Endodermal cell (in vitro differentiated cells): ENCODE data around the gene TMEM59L. TPM values are rescaled to one million over a fixed set of nuclear protein-coding genes. Genes with fewer than 3 reads are reported as not detected.
"Not testable (repeated sequence)": the region's sequence is repeated elsewhere in the genome, so short reads cannot be mapped to it uniquely, and the experiment has no call there.

Experiments
- DNase-seq: peaks from one replicate; pipeline ENCODE4 v3.0.0-alpha.2; 2017
- H3K27ac ChIP-seq: 2 replicates; pipeline ENCODE4 v1.5.1; 2013; ENCODE audit warnings: mild to moderate bottlenecking, low read depth, low read length, moderate library complexity
- H3K27me3 ChIP-seq: 2 replicates; pipeline ENCODE4 v1.6.1; 2013; ENCODE audit warnings: mild to moderate bottlenecking, low read length, moderate library complexity; ENCODE audit not compliant: insufficient read depth, control insufficient read depth, poor library complexity, severe bottlenecking
- H3K36me3 ChIP-seq: 2 replicates; pipeline ENCODE4 v1.7.0; 2013; ENCODE audit warnings: mild to moderate bottlenecking, low read length, moderate library complexity; ENCODE audit not compliant: control insufficient read depth, insufficient read depth
- H3K4me1 ChIP-seq: one replicate; pipeline ENCODE4 v1.7.0; 2013; ENCODE audit warnings: low read length; ENCODE audit not compliant: control insufficient read depth, insufficient read depth
- H3K4me3 ChIP-seq: 2 replicates; pipeline ENCODE4 v1.5.1; 2013; ENCODE audit warnings: mild to moderate bottlenecking, low read length, moderate library complexity
- H3K9ac ChIP-seq: 2 replicates; pipeline ENCODE4 v1.6.1; 2013; ENCODE audit warnings: mild to moderate bottlenecking, low read length, moderate library complexity; ENCODE audit not compliant: poor library complexity, severe bottlenecking; ENCODE audit errors: extremely low read depth
- H3K9me3 ChIP-seq: 2 replicates; pipeline ENCODE4 v1.6.1; 2013; ENCODE audit warnings: mild to moderate bottlenecking, low read length, moderate library complexity; ENCODE audit not compliant: control insufficient read depth
- H3K27ac Mint-ChIP-seq: 2 replicates; pipeline ENCODE4 v1.8.0; 2020; ENCODE audit warnings: mixed read lengths
- H3K27me3 Mint-ChIP-seq: 2 replicates; pipeline ENCODE4 v1.8.0; 2021; ENCODE audit warnings: mild to moderate bottlenecking, mixed read lengths; ENCODE audit not compliant: insufficient read depth
- H3K36me3 Mint-ChIP-seq: 2 replicates; pipeline ENCODE4 v1.8.0; 2020; ENCODE audit warnings: low read depth, mixed read lengths
- H3K4me1 Mint-ChIP-seq: 2 replicates; pipeline ENCODE4 v1.8.0; 2020; ENCODE audit warnings: mixed read lengths
- H3K4me3 Mint-ChIP-seq: 2 replicates; pipeline ENCODE4 v1.8.0; 2020; ENCODE audit warnings: mild to moderate bottlenecking, moderate library complexity, mixed read lengths
- H3K9me3 Mint-ChIP-seq: 2 replicates; pipeline ENCODE4 v1.8.0; 2020; ENCODE audit warnings: mild to moderate bottlenecking, mixed read lengths
- WGBS, 2 experiments: methylation state at CpG; one replicate each; pipeline versions ENCODE4 v1.1.5 to v1.1.7; 2013; ENCODE audit warnings: missing lambda C conversion rate in 2 of 2, mixed read lengths in 1 of 2; ENCODE audit not compliant: insufficient coverage in 1 of 2, insufficient read length in 1 of 2; 5-methylcytosine and 5-hydroxymethylcytosine counted together
- total RNA-seq, 2 donors: library from RNA; stranded (reverse); fragmentation: NEBNext Ultra II Directional in 1 of 2; extraction: Animal tissue kit (Norgen Biotek cat#: 25700) in 1 of 2; gene quantifications; 2 replicates in 1 of 2; 3 replicates in 1 of 2; pipeline ENCODE4 v1.2.1, GENCODE V29; 2021
- TF ChIP-seq, protein P1 (sequence below): fragments of 200-600 bp; sonication (generic); conservative IDR thresholded peaks from 2 replicates; pipeline ENCODE4 v1.5.0; 2021; ENCODE audit warnings: antibody characterized with exemption, mild to moderate bottlenecking

Gene TMEM59L
- total RNA-seq, 2 donors from 2014 or later = 5.0 to 7.2 TPM

DNA sequence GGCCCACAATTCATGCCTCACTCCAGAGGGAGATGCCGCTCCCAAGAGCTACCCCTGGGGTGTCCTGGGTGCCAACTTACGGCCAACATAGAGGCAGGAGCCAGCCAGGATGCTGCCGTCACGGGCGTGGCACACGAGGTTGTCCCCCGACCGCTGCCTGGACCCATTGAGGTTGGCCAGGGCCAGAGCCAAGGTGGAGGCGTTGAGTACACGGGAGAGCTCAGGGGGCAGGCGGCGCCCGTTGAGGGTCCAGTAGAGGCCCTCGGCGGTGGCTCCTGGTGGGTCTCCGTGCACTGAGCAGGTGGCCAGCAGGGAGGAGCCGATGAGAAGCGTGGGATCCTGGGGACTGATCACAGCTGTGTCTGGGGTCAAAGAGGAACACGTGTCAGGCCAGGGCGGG is 13.2 kb upstream of the TMEM59L start:
- WGBS, 2 experiments = 90 to 91% methylated on average over 15 to 20 of the region's 20 CpGs
- peaks cover 32% of the 10 kb centered on the region for H3K27me3 ChIP-seq

DNA sequence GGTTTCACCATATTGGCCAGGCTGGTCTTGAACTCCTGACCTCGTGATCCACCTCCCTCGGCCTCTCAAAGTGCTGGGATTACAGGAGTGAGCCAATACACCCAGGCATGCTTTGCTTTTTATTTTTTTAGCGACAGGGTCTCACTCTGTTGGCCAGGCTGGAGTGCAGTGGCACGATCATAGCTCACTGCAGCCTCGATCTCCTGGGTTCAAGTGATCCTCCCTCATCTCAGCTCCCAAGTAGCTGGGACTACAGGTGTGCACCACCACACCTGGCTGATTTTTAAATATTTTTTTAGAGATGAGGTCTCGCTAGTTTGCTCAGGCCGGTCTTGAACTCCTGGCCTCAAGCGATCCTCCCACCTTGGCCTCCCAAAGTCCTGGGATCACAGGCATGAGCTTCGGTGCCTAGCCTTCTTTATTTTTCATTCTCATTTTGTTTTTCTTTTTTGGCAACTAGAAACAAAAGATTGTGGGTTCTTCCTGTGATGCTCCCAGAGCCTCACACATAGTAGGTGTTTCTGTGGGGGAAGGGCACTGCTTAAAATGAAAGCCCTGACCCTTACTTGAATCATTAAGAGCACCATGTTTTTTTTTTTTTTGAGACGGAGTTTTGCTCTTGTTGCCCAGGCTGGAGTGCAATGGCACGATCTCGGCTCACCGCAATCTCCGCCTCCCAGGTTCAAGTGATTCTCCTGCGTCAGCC is 11.8 kb upstream of the TMEM59L start:
- H3K36me3 ChIP-seq = not testable (repeated sequence)

More for the DNA sequence above, 13.2 kb upstream of the TMEM59L start:
- DNase-seq = no peak
- Histone ChIP-seq H3K9ac (no peak overlapping the region), H3K4me3 (no peak overlapping the region), H3K27ac (no peak overlapping the region), H3K4me1 (no peaks in the 10 kb centered on the region), H3K9me3 (no peaks in the 10 kb centered on the region), H3K36me3 (no peaks in the 10 kb centered on the region)
- Mint-ChIP-seq H3K9me3 (no peaks in the 10 kb centered on the region), H3K36me3 (no peaks in the 10 kb centered on the region), H3K4me3 (no peak overlapping the region), H3K27ac (no peak overlapping the region), H3K4me1 (peaks cover 12% of the 10 kb centered on the region), H3K27me3 (peaks cover 31% of the 10 kb centered on the region)
- TF ChIP-seq, protein P1, sequence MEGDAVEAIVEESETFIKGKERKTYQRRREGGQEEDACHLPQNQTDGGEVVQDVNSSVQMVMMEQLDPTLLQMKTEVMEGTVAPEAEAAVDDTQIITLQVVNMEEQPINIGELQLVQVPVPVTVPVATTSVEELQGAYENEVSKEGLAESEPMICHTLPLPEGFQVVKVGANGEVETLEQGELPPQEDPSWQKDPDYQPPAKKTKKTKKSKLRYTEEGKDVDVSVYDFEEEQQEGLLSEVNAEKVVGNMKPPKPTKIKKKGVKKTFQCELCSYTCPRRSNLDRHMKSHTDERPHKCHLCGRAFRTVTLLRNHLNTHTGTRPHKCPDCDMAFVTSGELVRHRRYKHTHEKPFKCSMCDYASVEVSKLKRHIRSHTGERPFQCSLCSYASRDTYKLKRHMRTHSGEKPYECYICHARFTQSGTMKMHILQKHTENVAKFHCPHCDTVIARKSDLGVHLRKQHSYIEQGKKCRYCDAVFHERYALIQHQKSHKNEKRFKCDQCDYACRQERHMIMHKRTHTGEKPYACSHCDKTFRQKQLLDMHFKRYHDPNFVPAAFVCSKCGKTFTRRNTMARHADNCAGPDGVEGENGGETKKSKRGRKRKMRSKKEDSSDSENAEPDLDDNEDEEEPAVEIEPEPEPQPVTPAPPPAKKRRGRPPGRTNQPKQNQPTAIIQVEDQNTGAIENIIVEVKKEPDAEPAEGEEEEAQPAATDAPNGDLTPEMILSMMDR = no peak

DNA sequence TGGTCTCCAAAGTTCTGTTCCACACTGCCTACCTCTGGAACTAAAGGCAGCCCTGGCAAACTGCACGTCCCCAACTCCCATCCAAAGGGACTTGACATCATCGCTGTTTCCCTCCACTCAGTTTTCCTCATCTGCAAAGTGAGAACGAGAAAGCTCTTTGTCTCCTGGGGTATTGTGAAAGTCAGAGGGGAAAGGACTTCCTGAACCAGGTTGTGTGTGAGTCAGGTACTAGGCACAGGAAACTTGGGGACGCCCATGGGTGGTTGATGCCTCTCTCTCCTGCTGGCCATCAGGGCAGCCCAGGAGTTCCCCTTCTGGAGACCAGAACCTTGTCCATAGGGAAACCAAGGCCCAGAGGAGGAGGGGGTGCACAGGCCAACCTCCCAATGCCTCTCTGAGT is 10.8 kb upstream of the TMEM59L start:
- TF ChIP-seq, protein P1 = no peak
- no peaks in the 10 kb centered on the region for H3K36me3 Mint-ChIP-seq
- no peak overlapping the region for H3K27ac ChIP-seq
- DNase-seq = no peak
- WGBS, 2 experiments = 80 to 87% methylated on average over 2 to 4 of the region's 4 CpGs
- H3K4me3 Mint-ChIP-seq = no peak overlapping the region
- no peak overlapping the region for H3K9ac ChIP-seq
- H3K27ac Mint-ChIP-seq = no peak overlapping the region
- H3K36me3 ChIP-seq = no peaks in the 10 kb centered on the region
- no peaks in the 10 kb centered on the region for H3K9me3 ChIP-seq
- H3K4me1 ChIP-seq = no peaks in the 10 kb centered on the region
- peaks cover 8% of the 10 kb centered on the region for H3K4me1 Mint-ChIP-seq
- H3K27me3 Mint-ChIP-seq = peaks cover 46% of the 10 kb centered on the region
- H3K9me3 Mint-ChIP-seq = no peaks in the 10 kb centered on the region
- H3K4me3 ChIP-seq = no peak overlapping the region
- H3K27me3 ChIP-seq = peaks cover 52% of the 10 kb centered on the region

More for the DNA sequence above, 11.8 kb upstream of the TMEM59L start:
- H3K4me1 ChIP-seq, H3K36me3 Mint-ChIP-seq, H3K4me1 Mint-ChIP-seq, H3K9ac ChIP-seq, H3K9me3 Mint-ChIP-seq, H3K27ac Mint-ChIP-seq, H3K4me3 Mint-ChIP-seq, H3K9me3 ChIP-seq, DNase-seq, H3K27ac ChIP-seq, H3K4me3 ChIP-seq: not testable (repeated sequence)
- peaks cover 45% of the 10 kb centered on the region for H3K27me3 ChIP-seq
- 93 to 97% methylated on average over 11 to 15 of the region's 15 CpGs for WGBS, 2 experiments
- peaks cover 44% of the 10 kb centered on the region for H3K27me3 Mint-ChIP-seq
